ENCODE data around the gene FOS. TPM values are rescaled to one million over a fixed set of nuclear protein-coding genes. Genes with fewer than 3 reads are reported as not detected.
A peak's percentile ranks its signal among the peaks of the same experiment; 100 is the strongest.

FOS gene
- total and polyA plus RNA-seq, 2 of the 8 experiments (the other 6 are each of a cell fraction or from before 2014, with no cell fraction given): 50.2 to 51.8 TPM

DNA sequence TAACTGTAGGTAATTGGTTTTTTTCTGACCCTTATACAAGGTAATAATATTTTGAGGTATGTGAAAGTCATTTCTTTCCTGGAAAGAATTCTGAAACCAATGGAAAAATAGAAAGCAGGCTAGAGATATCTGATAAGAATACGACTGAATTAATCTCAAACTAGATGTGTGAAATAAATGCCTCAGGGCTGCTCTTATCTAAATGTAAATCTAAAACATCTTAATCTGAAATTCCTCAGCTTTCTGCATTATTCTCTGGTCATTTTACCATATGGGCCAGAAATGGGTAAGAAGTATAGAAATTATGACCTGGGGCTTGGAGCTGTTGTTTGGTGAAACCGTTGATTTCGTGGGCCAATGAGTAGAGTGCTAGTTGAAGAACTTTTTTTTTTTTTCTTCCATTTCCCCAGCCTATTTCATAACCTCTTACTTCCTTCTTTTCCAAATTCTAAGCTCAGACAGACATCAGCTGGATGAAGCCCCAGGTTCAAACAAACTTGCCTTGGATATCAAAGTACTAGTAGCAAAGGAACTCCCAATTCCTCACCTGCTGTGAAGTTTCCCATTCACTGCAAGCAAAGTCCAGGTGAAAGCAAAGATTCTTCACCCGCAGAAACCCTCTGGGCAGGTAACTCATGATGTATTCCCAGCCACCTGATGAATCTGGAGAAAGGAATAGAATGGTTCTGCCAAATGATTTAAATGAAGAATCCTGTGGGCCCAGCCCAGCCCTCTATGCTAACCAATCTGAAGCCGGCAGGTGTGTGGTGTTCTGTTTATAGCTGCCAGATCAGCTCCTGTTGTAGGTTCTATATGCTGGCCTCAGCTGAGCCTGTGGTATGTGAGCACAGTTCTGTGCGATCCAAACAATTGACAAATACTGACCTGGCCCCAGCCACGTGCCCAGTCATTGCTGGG lies 9.7 kb upstream of the FOS start:
- FAIRE-seq (peak; percentile 73), DNase-seq (ENCODE audit: low read depth in 1 of 2, low spot score in 2 of 2) (peak in 1 of 2 experiments; percentile 50)
- H3K4ac ChIP-seq (replicated peaks; ENCODE audit: insufficient read length, low read depth, low read length): no peak overlapping the region
- H3K27me3 ChIP-seq (replicated peaks in 1 of 4; ENCODE audit: control insufficient read depth in 3 of 4, extremely low read depth in 1 of 4, insufficient read depth in 3 of 4, low read length in 3 of 4): no peaks in the 10 kb centered on the region
- ChIA-PET CTCF (ENCODE audit: partially characterized antibody) (interaction anchor here (0.6 to 2.6 kb wide), 6 partner anchors 10 to 122 kb away, joined by 3 to 7 read pairs (median 3); no protein-coding TSS in a partner anchor), POLR2A (ENCODE audit: partially characterized antibody) (interaction anchor here (0.6 to 5.9 kb wide), 10 partner anchors 7 to 95 kb away, joined by 3 to 54 read pairs (median 12); partner anchors contain the start of gene FOS)
- no peak overlapping the region for H3K23ac ChIP-seq (ENCODE audit: insufficient read length)
- H3K79me2 ChIP-seq (ENCODE audit: control insufficient read depth in 1 of 2, insufficient read depth in 2 of 2, low read length in 2 of 2): no peaks in the 10 kb centered on the region
- no peak overlapping the region for H2AK5ac ChIP-seq (ENCODE audit: low read depth, low read length)
- no peak overlapping the region for H3K27ac ChIP-seq (ENCODE audit: low read depth, low read length)
- H3K9ac ChIP-seq (replicated peaks in 1 of 4; ENCODE audit: extremely low read depth in 1 of 4, low read depth in 3 of 4, low read length in 3 of 4): no peak overlapping the region
- no peaks in the 10 kb centered on the region for H3K36me3 ChIP-seq (ENCODE audit: control insufficient read depth in 2 of 4, insufficient read depth in 4 of 4, low read length in 3 of 4)
- H4K5ac ChIP-seq (ENCODE audit: insufficient read length, low read depth, low read length): no peak overlapping the region
- TF ChIP-seq, protein P1, sequence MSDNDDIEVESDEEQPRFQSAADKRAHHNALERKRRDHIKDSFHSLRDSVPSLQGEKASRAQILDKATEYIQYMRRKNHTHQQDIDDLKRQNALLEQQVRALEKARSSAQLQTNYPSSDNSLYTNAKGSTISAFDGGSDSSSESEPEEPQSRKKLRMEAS (IDR thresholded peaks at IDR 0.05): peak; percentile 38; the same call in 1 of the 2 replicates
- no peak for TF ChIP-seq EP300 (IDR thresholded peaks at IDR 0.05; ENCODE audit: borderline replicate concordance in 1 of 2, low read depth in 2 of 2, low read length in 2 of 2)
- H3K9me3 ChIP-seq (ENCODE audit: insufficient read depth in 2 of 2, low read depth in 1 of 2, low read length in 1 of 2): no peaks in the 10 kb centered on the region
- no peak overlapping the region for H3K4me3 ChIP-seq (ENCODE audit: extremely low read depth in 1 of 4, insufficient read depth in 2 of 4, low read depth in 3 of 4, low read length in 4 of 4)
- no peak overlapping the region for H2BK20ac ChIP-seq (ENCODE audit: low read length)
- no peak overlapping the region for H2BK120ac ChIP-seq (replicated peaks; ENCODE audit: low read depth, low read length)
- H3K4me1 ChIP-seq (replicated peaks in 1 of 4; ENCODE audit: control insufficient read depth in 3 of 4, insufficient read depth in 4 of 4, low read length in 3 of 4): peaks cover 4 to 7% (median 6%) of the 10 kb centered on the region in 4 experiments; a peak in 5 of 7 replicates
- H4K91ac ChIP-seq (replicated peaks; ENCODE audit: insufficient read length, low read length): no peak overlapping the region
- H2BK12ac ChIP-seq (ENCODE audit: low read depth, low read length): no peak overlapping the region
- no peaks in the 10 kb centered on the region for H3K79me1 ChIP-seq (ENCODE audit: low read depth, low read length)
- H3K18ac ChIP-seq (ENCODE audit: extremely low read depth, low read length): no peak overlapping the region
- WGBS, 2 experiments (ENCODE audit: extremely low coverage in 1 of 2, insufficient coverage in 1 of 2, insufficient read length in 1 of 2, insufficient replicate concordance in 2 of 2, low coverage in 1 of 2, low lambda C conversion rate in 2 of 2, missing lambda C conversion rate in 1 of 2): 49% methylated on average over 7 of the region's 7 CpGs; no CpG with 5 or more reads in 1 of the 2 experiments
- H3K4me2 ChIP-seq (ENCODE audit: insufficient read depth in 1 of 2, low read depth in 2 of 2, low read length in 2 of 2): peak overlapping the region in 1 of 2 experiments; percentile 18; a peak in 1 of 4 replicates
- H4K20me1 ChIP-seq (replicated peaks in 1 of 2; ENCODE audit: control insufficient read depth in 1 of 2, insufficient read depth in 2 of 2, low read length in 2 of 2): no peaks in the 10 kb centered on the region
- no peak overlapping the region for H2AFZ ChIP-seq (ENCODE audit: low read length)
- H2BK5ac ChIP-seq (ENCODE audit: low read depth, low read length): no peak overlapping the region
- H3K14ac ChIP-seq (ENCODE audit: insufficient read length): no peak overlapping the region
- no peaks in the 10 kb centered on the region for H3K23me2 ChIP-seq (ENCODE audit: low read depth, low read length)
- no peak overlapping the region for H3K56ac ChIP-seq (replicated peaks; ENCODE audit: insufficient read length, low read depth, low read length)
- H2BK15ac ChIP-seq (ENCODE audit: low read length): no peak overlapping the region
- no peak overlapping the region for H4K8ac ChIP-seq (ENCODE audit: extremely low read depth, insufficient read depth, low read length)
